GM12874 (cell line): ENCODE measurements around the gene ABCG1.

Source experiments
- CTCF ChIP-seq: IDR thresholded peaks from 2 replicates; pipeline ENCODE4 v1.5.1; 2011; ENCODE audit warnings: low read depth, mild to moderate bottlenecking, control low read depth, low read length, moderate library complexity; ENCODE audit not compliant: insufficient read depth

Gene ABCG1

GRCh38 chr21:42219606-42220137 lies 732 bp downstream of the ABCG1 start:
- TF ChIP-seq CTCF = no peak

GRCh38 chr21:42220138-42220701 lies 1.3 kb downstream of the ABCG1 start:
- TF ChIP-seq CTCF = no peak

GRCh38 chr21:42221581-42222345 lies 2.8 kb downstream of the ABCG1 start:
- TF ChIP-seq CTCF = no peak

GRCh38 chr21:42222386-42222785 lies 3.4 kb downstream of the ABCG1 start:
- TF ChIP-seq CTCF = no peak

- no peak for TF ChIP-seq CTCF
Measured at GRCh38 chr21:42222821-42223390, 4.0 kb downstream of the ABCG1 start.

- no peak for TF ChIP-seq CTCF
Measured at GRCh38 chr21:42223826-42224575, 5.1 kb downstream of the ABCG1 start.

- TF ChIP-seq CTCF = no peak
Measured at GRCh38 chr21:42225042-42225441, 6.1 kb downstream of the ABCG1 start.
